ENCODE measurements around the gene COL27A1.

- no peak for TF ChIP-seq CTCF (IDR thresholded peaks at IDR 0.05)
- no peak for TF ChIP-seq EZH2phosphoT487 (IDR thresholded peaks at IDR 0.05)
Measured at GRCh38 chr9:114256827-114257328, 101.5 kb downstream of the COL27A1 start.
